Liver (tissue), 3 donors: ENCODE measurements around the gene SARM1.

Experiments used
- CTCF ChIP-seq: fragments of 150-350 bp; IDR thresholded peaks from 2 replicates; pipeline ENCODE4 v1.5.1; 2017; ENCODE audit warnings: improper control_type of control experiment, low read depth, low read length; ENCODE audit not compliant: missing input control
- TAF1 ChIP-seq: conservative IDR thresholded peaks from 2 replicates; pipeline ENCODE4 v1.6.1; 2016; ENCODE audit warnings: antibody characterized with exemption, mild to moderate bottlenecking
- YY1 ChIP-seq: IDR thresholded peaks from 2 replicates; pipeline ENCODE4 v1.6.1; 2016; ENCODE audit warnings: antibody characterized with exemption, mild to moderate bottlenecking
- donor health status: healthy.
- donor health status: healthy.

GRCh38 chr17:28402844-28403243 is 31.4 kb downstream of the SARM1 start:
- TF ChIP-seq YY1 (no peak), CTCF (no peak), TAF1 (no peak)
